Activated CD4-positive, alpha-beta T cell treated with anti-CD3 and anti-CD28 coated beads for 4 hours (primary cell): ENCODE results near the gene AGMAT.

ENCODE experiments used
- DNase-seq, 2 donors: peaks; one replicate each; pipeline ENCODE4 v3.0.0-alpha.2; 2020

Gene AGMAT

GRCh38 chr1:15558516-15558915, 26.3 kb downstream of the AGMAT start:
- no peak for DNase-seq

GRCh38 chr1:15557594-15557993, 27.3 kb downstream of the AGMAT start:
- no peak for DNase-seq

DNA sequence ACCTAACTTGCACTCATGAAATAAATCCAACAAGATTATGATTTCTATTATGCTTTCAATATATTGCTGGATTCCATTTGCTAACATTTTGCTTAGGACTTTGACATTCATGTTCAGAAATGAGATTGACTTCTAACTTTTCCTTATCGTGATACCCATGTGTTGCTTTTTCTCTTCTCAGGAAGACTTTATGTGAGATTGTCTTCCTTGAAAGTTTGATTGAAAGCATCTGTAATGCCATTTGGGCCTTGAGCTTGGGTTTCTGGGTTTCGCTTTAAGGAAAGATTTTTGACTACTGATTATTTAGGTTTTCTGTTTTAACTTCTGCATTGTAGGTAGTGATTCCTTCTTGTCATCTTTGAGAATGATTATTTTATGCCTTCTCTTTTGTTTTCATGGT, 27.8 kb downstream of the AGMAT start:
- no peak for DNase-seq

DNA sequence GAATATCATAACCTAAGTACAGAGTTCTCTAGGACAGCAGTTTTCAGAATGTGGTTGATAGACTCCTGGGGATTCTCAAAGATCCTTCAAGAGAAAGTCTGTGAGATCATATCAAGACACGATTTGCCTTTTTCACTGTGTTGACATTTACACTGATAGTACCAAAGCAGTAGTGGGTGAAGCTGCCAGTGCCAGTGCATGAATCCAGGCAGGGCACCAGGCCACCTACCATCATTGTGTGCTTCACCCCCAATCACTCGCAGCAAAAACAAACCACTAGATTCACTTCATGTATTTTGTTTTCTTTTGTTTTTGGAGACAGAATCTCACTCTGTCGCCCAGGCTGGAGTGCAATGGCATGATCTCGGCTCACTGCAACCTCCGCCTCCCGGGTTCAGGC, 34.3 kb downstream of the AGMAT start:
- DNase-seq, result no peak

DNA sequence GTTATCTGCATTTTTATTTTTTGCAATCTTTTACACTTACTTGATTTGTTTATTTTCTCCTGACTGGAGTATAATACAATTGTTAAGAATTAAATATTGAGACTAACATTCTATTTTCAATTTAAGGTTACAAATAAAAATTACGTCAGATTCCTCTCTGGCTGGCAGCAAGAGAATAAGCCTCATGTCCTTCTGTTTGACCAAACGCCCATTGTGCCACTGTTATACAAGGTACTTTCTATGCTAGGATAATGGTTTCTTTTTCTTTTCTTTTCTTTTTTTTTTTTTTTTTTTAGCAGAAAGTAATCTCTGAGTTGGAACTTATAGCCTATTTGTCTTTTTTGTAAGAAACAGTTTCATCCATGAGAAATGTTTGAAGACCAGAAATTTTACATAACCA, 38.2 kb downstream of the AGMAT start:
- no peak for DNase-seq

GRCh38 chr1:15543589-15544568, 41.0 kb downstream of the AGMAT start:
- DNase-seq, result no peak

GRCh38 chr1:15543251-15543588, 41.6 kb downstream of the AGMAT start:
- no peak for DNase-seq

GRCh38 chr1:15542388-15543250, 42.2 kb downstream of the AGMAT start:
- no peak for DNase-seq

DNA sequence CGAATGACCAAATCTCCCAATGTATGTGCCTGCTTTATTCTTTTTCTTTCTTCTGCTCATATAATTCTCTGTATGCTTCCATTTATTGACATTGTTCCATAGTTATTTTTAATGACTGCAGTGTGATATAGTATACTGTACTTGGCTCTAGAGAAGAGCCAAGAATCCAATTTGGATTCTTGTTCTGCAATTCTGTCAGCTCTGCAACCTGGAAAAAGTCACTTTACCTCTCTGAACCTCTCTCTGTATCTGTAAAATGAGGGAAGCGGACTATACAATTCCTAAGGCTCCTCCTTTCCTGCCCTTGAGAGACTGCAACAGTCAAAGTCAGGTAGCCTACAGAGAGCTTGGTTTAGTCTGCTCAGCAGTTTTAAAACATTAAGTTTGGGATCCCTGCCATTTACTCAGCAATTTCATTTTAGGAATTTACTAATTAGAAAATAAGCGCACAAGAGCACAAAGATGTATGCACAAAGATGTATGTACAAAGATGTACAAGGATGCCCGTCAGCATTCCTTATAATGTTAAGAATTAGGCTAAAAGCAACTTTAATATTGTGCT, 43.5 kb downstream of the AGMAT start:
- DNase-seq, result no peak

DNA sequence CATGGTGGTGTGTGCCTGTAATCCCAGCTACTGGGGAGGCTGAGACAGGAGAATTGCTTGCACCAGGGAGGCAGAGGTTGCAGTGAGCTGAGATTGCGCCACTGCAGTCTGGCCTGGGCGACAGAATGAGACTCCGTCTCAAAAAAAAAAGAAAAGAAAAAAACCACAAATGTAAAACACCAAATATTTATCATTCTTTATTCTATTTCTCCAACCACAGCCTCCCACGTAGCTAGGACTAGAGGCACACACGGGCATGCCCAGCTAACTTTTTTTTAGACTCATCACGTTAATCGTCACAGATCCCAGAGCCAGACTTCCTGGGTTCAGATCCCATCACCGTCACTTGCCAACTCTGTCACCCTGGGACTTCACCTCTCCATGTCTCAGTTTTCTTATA, 44.7 kb downstream of the AGMAT start:
- no peak for DNase-seq

DNA sequence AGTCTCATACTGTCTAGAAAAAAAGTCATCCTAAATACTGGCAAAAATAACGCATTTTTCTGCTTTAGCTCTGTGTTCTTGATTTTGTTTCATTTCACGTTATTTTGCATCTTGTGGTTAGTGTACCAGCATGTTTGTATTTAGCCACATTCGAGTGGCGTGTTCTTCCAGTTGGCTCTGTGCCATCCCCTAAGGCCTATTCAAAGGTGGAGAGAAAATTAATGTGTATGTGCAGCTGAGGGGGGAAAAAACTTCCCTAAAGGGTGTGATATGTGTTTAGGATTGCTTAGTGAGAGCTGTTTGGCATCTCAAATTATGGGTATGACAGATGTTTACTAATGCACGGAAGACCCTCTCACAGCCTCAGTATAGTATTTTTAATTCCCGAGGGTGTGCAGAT, 46.1 kb downstream of the AGMAT start:
- no peak for DNase-seq

GRCh38 chr1:15531682-15532081, 53.2 kb downstream of the AGMAT start:
- no peak for DNase-seq

DNA sequence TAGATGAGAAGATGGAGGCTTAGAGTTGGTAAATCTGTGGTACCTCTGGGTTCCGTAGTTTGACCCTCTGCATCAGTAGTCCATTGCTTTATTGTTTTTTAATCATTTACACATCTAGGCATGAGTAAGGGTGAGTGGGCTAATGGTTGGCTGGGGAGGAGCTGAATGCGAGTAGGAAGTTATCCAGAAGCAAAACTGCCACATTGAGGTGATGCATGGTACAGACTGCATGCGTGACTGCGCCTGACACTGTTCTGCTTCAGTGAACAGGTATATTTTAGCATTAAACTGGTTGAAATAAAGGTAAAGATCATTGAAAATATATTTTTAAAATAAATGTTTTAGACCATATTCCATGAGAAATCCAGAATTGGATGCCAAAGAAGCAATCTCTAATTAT, 53.8 kb downstream of the AGMAT start:
- no peak for DNase-seq

- peak; percentile 95 to 97 for DNase-seq
These were observed 58.1 kb downstream of the AGMAT start, which contains the start of gene DNAJC16 for GRCh38 chr1:15526490-15527339. Gene DNAJC16 (plus strand): TSS chr1:15526848. CDS start chr1:15529106, 2,258 bp downstream.

DNA sequence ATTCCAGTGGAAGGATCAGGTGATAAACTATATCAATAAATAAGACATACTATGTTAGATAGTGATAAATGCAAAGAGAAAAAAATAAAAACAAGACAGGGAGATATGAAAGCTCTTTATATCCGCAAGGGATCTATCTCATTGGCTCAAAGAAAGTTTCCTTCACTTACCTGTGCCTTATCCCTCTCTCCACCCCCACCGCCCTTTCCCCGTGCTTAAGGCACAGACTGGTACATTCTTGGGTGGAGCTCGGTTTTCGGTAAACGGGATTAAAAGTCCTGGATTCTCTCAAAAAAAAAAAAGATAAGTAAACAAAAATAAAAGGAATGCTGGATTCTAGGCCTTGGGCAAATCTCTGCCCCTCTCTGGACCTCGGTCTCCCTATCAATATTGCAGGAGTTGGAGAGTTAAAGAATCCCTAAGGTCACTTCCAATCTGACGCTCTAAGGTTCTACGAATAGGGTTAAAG, 58.8 kb downstream of the AGMAT start:
- DNase-seq, result peak in 1 of 2 donors; percentile 19

GRCh38 chr1:15525050-15526020, 59.5 kb downstream of the AGMAT start:
- peak in 1 of 2 donors; percentile 2 for DNase-seq

DNA sequence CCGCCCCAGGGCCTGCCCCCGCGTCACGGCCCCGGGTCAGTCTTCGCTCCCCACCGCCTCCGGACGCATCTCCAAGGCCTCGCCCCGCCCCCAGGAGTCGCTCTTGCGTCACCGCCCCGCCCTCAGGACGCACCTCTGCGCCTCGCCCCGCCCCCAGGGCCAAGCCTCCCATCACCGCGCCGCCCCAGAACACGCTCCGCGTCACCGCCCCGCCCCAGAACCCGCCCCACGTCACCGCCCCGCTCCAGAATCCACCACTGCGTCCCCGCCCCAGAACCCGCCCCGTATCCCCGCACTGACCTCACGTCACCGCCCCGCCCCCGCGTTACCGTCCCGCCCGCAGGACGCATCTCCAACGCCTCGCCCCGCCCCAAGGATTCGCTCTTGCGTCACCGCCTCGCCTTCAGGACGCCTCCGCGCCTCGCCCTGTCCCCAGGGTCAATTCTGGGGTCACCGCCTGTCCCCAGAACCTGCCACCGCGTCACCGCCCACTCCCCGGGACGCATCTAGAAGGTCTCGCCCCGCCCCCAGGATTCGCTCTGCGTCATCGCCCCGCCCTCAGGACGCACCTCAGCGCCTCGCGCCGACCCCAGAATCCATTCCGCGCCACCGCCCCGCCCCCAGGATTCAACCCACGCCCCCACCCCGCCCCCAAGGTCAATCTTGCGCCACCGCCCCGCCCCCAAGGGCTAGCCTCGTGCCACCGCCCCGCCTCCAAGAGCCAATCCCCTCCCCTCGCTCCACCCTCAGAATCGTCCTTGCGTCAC, 60.4 kb downstream of the AGMAT start:
- peak; percentile 100 for DNase-seq

DNA sequence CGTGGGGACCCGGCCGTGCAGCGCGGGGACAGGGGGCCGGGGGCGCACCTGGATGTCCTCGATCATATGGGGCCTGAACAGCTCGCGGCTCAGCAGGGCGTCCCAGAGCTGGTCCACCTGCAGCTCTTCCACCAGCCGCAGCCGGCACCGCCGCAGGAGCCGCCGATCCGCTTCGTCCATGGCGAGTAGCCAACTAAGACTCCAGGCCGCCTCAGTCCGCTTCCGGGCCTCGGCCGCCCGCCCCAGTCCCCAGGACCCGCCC, 60.9 kb downstream of the AGMAT start, which contains the start of gene CASP9:
Gene CASP9, minus strand, starts transcription at position 195 of the 262 bp plus-strand sequence. Its CDS starts 15 bp downstream, at position 180.
- DNase-seq, result no peak

DNA sequence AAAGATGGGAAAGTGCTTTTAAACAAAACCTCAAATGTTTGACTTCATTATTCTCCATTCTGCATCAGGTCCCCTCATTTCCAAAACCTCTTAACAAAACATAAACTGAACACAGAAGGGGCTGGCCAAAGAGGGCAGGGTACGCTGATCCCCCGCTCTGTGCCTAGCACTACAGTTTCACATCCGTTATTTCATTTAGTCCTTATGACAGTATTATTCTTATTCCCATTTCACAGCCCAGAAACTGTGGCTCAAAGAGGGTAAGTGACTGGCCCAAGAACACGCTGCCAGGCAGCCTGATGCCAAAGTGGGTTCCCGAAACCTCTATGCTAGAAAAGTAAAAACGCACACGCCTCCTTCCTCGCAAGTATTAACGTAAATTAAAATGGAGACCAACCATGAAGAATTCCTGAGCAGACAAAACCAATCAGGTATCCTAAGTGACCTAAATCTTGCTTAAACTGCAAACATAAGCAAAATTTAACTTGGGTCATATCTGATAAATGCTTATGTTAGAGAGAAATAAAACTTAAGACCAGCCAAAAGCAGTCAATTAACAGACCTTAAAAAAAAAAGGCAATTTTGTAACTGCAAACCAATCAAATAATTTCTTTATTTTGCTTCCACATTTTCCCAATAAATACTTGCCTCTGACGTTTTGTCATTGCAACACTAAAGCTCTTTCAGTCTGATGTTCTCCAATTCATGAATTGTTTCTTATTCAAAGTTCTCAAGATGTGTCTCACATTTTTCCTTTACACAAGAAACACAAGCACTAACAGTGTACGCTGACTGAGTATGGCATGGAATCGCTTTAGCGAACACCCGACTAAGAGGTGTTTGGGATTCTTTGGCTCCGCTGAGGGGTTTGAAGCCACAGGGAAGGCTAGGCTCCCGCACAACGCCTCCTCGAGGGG, 61.5 kb downstream of the AGMAT start:
- DNase-seq, result no peak
